ENCODE data around the gene ZDHHC20. TPM values are rescaled to one million over a fixed set of nuclear protein-coding genes. Genes with fewer than 3 reads are reported as not detected.

The ZDHHC20 gene
- total and polyA plus RNA-seq, 2 of the 13 experiments (the other 11 are each of a cell fraction or from before 2014, with no cell fraction given), result 19.9 to 59.9 TPM

DNA sequence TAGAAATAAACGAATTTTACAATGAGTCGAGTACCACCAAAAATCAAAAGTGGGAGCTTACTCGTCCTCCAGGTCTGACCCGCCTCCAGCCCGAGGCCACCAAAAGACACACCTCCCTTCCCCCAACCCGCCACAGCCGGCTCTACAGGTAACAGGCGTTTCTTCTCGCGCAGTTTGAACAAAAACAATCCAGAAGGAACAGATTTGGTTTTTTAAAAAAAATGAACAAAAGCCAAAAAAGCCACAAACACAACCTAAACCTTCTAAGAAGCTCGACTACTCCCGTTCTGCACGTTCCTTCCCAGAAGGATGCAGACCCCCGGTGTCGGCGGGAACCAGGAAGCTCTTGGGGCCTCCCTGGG lies 671 bp downstream of the ZDHHC20 start (continued):
- TF ChIP-seq ZNF556 (CRISPR knock-in tag; IDR thresholded peaks at IDR 0.05; ENCODE audit: borderline replicate concordance) (peak; percentile 39; the same call in 1 of the 2 replicates), ZNF235 (CRISPR knock-in tag; IDR thresholded peaks at IDR 0.05; ENCODE audit: borderline replicate concordance) (no peak), RBM39 (IDR thresholded peaks at IDR 0.05; ENCODE audit: low read depth, low read length, poor library complexity, severe bottlenecking) (no peak), LRRFIP1 (CRISPR knock-in tag; conservative IDR thresholded peaks at IDR 0.05) (no peak), NCOA2 (CRISPR knock-in tag; IDR thresholded peaks at IDR 0.05) (no peak), MED13 (CRISPR knock-in tag; IDR thresholded peaks at IDR 0.05) (no peak), ZNF33B (CRISPR knock-in tag; IDR thresholded peaks at IDR 0.05) (no peak), ZNF614 (CRISPR knock-in tag; IDR thresholded peaks at IDR 0.05; ENCODE audit: borderline replicate concordance) (no peak)
- TF ChIP-seq, protein P1, sequence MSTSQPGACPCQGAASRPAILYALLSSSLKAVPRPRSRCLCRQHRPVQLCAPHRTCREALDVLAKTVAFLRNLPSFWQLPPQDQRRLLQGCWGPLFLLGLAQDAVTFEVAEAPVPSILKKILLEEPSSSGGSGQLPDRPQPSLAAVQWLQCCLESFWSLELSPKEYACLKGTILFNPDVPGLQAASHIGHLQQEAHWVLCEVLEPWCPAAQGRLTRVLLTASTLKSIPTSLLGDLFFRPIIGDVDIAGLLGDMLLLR (CRISPR knock-in tag; IDR thresholded peaks at IDR 0.05), result no peak

DNA sequence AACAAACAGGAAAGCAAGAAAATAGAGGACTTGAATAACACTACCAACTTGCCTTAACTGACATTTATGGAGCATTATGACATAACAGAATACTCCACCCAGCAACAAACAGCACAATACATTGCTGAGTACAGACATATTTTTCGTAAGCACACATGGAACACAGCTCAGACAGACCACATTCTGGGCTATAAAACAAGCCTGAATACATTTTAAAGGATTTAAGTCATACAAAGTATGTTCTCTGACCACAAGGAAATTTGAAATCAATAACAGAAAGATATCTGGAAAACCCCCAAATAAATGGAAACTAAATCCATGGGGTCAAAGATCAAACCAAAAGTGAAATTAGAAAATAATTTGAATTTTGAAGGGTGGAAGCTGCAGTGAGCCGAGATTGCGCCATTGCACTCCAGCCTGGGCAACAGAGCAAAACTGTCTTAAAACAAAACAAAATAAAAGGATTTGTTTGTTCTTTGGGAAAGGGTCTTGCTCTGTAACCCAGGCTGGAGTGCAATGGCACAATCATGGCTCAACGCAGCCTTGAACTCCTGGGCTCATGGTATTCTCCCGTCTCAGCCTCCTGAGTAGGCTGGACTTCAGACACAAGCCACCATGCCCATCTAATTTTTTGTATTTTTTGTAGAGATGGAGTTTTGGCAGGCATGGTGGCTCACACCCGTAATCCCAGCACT lies 5.6 kb downstream of the ZDHHC20 start:
- H2AFZ ChIP-seq (ENCODE audit: low read length), result no peak overlapping the region
- intact Hi-C loops (cut with micrococcal nuclease; ENCODE audit: unreplicated experiment), result no loop called here
- peaks cover 66% of the 10 kb centered on the region for H3K4me1 ChIP-seq (ENCODE audit: insufficient read depth, low read length)
- no peak overlapping the region for H3K9ac ChIP-seq (ENCODE audit: insufficient read depth, low read depth, low read length)
- no peaks in the 10 kb centered on the region for H3K36me3 ChIP-seq (replicated peaks in 1 of 2; ENCODE audit: control insufficient read depth in 1 of 2, insufficient read depth in 2 of 2, low read length in 2 of 2)
- ChIA-PET CTCF (ENCODE audit: low intra/inter-chr PET ratio, low total read pairs) (no interaction called here), POLR2A (no interaction called here)
- no peak overlapping the region for H3K4me3 ChIP-seq (replicated peaks in 1 of 3; ENCODE audit: insufficient read depth in 1 of 3, low read depth in 2 of 3, low read length in 3 of 3)
- H3K27me3 ChIP-seq (ENCODE audit: control insufficient read depth in 1 of 2, insufficient read depth in 2 of 2, low read length in 2 of 2), result no peaks in the 10 kb centered on the region; a peak in 1 of 5 replicates
- H3K79me2 ChIP-seq (ENCODE audit: insufficient read depth, low read length), result peaks cover 88% of the 10 kb centered on the region
- DNase-seq (ENCODE audit: low spot score), result peak; percentile 24
- ATAC-seq, result peak; percentile 69
- H3K9me3 ChIP-seq (ENCODE audit: low read length), result no peaks in the 10 kb centered on the region
- peak overlapping the region; percentile 11 for H3K27ac ChIP-seq (ENCODE audit: extremely low read length, insufficient read depth, low read length)
- in situ Hi-C loops (cut with HindIII; ENCODE audit: extremely low pct_ligation_motif_present, low pct_unique_long_range_greater_than_20kb), result no loop called here
- BruUV-seq (replicated peaks), result no TSS peak
- peak overlapping the region; percentile 32 for H3K4me2 ChIP-seq (ENCODE audit: low read depth, low read length)
- peaks cover 15% of the 10 kb centered on the region; the same call in 1 of the 2 replicates for H4K20me1 ChIP-seq (ENCODE audit: insufficient read depth, low read length)
- peak; percentile 28 for FAIRE-seq
- WGBS (ENCODE audit: low lambda C conversion rate), result 62% methylated on average over 6 of the region's 6 CpGs
- TF ChIP-seq, protein P2, sequence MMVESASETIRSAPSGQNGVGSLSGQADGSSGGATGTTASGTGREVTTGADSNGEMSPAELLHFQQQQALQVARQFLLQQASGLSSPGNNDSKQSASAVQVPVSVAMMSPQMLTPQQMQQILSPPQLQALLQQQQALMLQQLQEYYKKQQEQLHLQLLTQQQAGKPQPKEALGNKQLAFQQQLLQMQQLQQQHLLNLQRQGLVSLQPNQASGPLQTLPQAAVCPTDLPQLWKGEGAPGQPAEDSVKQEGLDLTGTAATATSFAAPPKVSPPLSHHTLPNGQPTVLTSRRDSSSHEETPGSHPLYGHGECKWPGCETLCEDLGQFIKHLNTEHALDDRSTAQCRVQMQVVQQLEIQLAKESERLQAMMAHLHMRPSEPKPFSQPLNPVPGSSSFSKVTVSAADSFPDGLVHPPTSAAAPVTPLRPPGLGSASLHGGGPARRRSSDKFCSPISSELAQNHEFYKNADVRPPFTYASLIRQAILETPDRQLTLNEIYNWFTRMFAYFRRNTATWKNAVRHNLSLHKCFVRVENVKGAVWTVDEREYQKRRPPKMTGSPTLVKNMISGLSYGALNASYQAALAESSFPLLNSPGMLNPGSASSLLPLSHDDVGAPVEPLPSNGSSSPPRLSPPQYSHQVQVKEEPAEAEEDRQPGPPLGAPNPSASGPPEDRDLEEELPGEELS (CRISPR knock-in tag; IDR thresholded peaks at IDR 0.05), result peak; percentile 29; the same call in 1 of the 2 replicates
- TF ChIP-seq ZNF446 (CRISPR knock-in tag; IDR thresholded peaks at IDR 0.05) (no peak), NR2F6 (IDR thresholded peaks at IDR 0.05) (no peak), NR2F6 (CRISPR knock-in tag; IDR thresholded peaks at IDR 0.05) (peak; percentile 46; the same call in 1 of the 2 replicates), ETS1 (CRISPR knock-in tag; IDR thresholded peaks at IDR 0.05) (no peak), ZNF292 (CRISPR knock-in tag; IDR thresholded peaks at IDR 0.05; ENCODE audit: borderline replicate concordance, low read depth) (0 out of 2 replicates have a peak, but pooled peaks have one; percentile 16), SALL1 (CRISPR knock-in tag; IDR thresholded peaks at IDR 0.05) (peak; percentile 56), MAFF (IDR thresholded peaks at IDR 0.05; ENCODE audit: low read depth, low read length) (no peak), SOX6 (IDR thresholded peaks at IDR 0.05) (no peak), SOX6 (CRISPR knock-in tag; IDR thresholded peaks at IDR 0.05) (peak; percentile 72)
